ENCODE measurements around the gene RGL1.

RGL1 gene

DNA sequence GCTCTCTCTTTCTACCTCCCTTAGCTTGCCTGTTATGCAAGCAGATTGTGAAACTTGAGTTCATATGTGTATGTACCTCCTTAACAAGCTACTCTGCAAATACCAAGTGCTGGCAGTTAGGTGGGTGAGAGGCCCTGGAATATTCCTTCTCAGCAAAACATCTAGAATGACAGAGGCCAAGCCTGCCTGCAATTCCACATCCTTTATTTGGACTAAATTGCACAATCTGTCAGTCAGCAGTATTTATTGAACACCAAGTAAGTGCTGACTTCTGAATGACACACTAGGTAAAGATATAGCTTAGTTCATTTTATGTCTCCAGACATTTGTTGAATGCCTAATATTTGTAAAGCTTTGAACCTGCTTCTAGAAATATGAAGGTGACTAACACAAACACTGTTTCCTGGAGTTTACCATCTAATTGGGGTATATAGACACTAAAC lies 87.5 kb downstream of the RGL1 start:
- TF ChIP-seq, protein P1, sequence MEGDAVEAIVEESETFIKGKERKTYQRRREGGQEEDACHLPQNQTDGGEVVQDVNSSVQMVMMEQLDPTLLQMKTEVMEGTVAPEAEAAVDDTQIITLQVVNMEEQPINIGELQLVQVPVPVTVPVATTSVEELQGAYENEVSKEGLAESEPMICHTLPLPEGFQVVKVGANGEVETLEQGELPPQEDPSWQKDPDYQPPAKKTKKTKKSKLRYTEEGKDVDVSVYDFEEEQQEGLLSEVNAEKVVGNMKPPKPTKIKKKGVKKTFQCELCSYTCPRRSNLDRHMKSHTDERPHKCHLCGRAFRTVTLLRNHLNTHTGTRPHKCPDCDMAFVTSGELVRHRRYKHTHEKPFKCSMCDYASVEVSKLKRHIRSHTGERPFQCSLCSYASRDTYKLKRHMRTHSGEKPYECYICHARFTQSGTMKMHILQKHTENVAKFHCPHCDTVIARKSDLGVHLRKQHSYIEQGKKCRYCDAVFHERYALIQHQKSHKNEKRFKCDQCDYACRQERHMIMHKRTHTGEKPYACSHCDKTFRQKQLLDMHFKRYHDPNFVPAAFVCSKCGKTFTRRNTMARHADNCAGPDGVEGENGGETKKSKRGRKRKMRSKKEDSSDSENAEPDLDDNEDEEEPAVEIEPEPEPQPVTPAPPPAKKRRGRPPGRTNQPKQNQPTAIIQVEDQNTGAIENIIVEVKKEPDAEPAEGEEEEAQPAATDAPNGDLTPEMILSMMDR (IDR thresholded peaks at IDR 0.05; ENCODE audit: low read depth, low read length, missing control alignments): no peak
- H3K36me3 ChIP-seq (replicated peaks): peaks cover 18% of the 10 kb centered on the region
- H3K4me3 ChIP-seq (ENCODE audit: low read depth, low read length): no peak overlapping the region
- in situ Hi-C loops (cut with HindIII; ENCODE audit: low pct_ligation_motif_present, low sequenced_read_pairs): no loop called here
- no peak for DNase-seq
- no peaks in the 10 kb centered on the region for H3K27me3 ChIP-seq (replicated peaks)
- no peak overlapping the region for H3K27ac ChIP-seq

DNA sequence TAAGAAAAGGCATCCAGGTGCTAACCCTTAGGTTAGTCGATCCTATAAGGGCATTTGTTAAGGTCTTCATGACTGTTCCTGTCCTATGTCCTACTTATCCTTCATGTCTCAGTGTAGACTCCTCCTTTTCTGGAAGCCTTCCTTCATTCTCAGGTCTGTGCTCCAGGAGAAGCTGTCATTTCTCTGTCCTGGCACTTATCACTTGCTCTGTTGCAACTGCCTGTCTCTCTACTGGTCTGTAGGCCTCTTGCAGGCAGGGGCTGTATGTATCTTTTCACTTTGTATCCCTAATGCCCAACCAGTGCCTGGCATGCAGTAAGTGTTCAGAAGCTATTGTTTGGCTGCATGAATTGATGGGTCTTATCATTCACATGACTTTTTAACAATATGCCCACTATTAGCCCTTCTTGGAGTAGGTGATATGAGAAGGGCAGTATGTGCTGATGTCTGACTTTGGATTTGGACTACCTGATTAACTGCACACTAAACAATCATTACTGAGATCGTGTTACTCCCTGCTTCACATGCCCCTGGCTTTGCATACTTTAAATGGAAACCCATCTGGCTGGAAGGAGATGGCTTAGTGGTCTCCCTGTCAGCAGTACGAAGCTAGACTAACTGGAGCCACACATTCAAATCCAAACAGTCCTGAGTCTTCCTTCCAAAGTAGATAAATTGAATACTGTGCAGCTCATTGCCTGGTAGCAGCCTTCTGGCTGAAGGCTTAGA lies 88.8 kb downstream of the RGL1 start:
- Histone ChIP-seq H3K36me3 (replicated peaks) (peaks cover 23% of the 10 kb centered on the region), H3K27ac (no peak overlapping the region), H3K27me3 (replicated peaks) (no peaks in the 10 kb centered on the region), H3K4me3 (ENCODE audit: low read depth, low read length) (no peak overlapping the region)
- DNase-seq: no peak
- in situ Hi-C loops (cut with HindIII; ENCODE audit: low pct_ligation_motif_present, low sequenced_read_pairs): no loop called here
- TF ChIP-seq, protein P1 (IDR thresholded peaks at IDR 0.05; ENCODE audit: low read depth, low read length, missing control alignments): no peak

DNA sequence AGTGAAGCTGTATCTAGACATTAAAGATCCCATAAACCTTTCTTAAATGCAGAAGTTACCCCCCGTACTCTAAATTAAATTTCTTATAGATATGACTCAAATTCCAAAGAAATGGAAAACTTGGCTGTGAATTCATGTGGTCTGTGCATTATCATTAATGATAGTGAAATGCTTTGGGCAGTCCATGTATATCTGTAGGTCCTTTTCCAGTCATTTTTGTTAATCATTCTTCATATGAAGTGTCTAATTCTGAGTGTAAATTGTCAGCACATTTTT lies 89.3 kb downstream of the RGL1 start:
- no peaks in the 10 kb centered on the region for H3K27me3 ChIP-seq (replicated peaks)
- no peak overlapping the region for H3K27ac ChIP-seq
- peaks cover 20% of the 10 kb centered on the region for H3K36me3 ChIP-seq (replicated peaks)
- no peak for DNase-seq
- TF ChIP-seq, protein P1 (IDR thresholded peaks at IDR 0.05; ENCODE audit: low read depth, low read length, missing control alignments): no peak
- in situ Hi-C loops (cut with HindIII; ENCODE audit: low pct_ligation_motif_present, low sequenced_read_pairs): no loop called here
- no peak overlapping the region for H3K4me3 ChIP-seq (ENCODE audit: low read depth, low read length)

DNA sequence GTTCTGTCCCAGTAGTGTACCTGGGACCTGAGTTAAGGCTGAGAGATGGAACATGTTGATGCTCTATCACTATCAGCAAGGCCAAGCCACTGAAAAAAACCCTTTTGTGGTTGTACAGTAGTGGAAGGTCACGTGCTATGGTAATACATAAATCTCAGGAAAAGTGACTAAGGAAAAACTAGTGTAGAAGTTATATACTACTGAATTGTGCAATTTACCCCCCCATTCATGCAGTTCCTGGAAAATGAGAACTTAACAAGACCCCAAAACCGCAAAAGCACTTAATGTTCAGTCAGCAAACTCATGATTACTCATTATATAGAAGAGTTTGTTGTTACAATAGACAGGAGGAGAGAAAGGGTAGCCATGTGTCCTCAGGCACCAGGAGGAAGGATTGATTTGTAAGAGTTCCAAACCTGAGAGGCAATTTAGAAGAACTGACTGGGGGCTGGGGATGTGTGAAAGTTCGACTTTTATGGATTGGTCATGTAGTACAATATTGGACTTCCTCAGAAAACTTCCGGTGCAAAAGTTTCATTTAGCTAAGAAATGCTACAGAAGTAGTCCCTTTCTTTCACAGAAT lies 91.6 kb downstream of the RGL1 start:
- DNase-seq: no peak
- TF ChIP-seq, protein P1 (IDR thresholded peaks at IDR 0.05; ENCODE audit: low read depth, low read length, missing control alignments): no peak

DNA sequence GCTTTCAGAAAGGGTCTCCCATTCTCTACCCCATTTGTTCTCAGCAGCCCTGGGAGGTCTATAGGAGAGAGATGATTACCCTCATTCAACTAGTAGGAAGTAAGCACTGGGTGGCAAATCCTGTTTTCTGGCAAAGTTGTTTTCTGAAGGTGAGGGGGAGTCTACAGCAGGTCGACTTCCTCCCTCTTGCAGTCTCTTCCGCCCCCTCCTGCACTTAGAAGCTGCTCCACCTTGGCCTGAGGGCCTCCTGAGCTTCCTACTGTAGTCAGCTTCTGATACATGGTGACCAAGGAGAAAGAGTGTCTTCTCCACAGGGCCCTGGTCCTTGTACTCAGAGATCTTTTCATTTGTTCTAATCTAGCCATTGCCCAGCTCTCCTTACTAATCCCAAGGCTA lies 93.1 kb downstream of the RGL1 start:
- no peak overlapping the region for H3K27ac ChIP-seq
- peaks cover 18% of the 10 kb centered on the region for H3K36me3 ChIP-seq (replicated peaks)
- no peak for DNase-seq
- H3K4me3 ChIP-seq (ENCODE audit: low read depth, low read length): no peak overlapping the region
- TF ChIP-seq, protein P1 (IDR thresholded peaks at IDR 0.05; ENCODE audit: low read depth, low read length, missing control alignments): no peak
- no peaks in the 10 kb centered on the region for H3K27me3 ChIP-seq (replicated peaks)
- in situ Hi-C loops (cut with HindIII; ENCODE audit: low pct_ligation_motif_present, low sequenced_read_pairs): no loop called here

More for the DNA sequence above, 91.6 kb downstream of the RGL1 start:
- in situ Hi-C loops (cut with HindIII; ENCODE audit: low pct_ligation_motif_present, low sequenced_read_pairs): no loop called here
- no peaks in the 10 kb centered on the region for H3K27me3 ChIP-seq (replicated peaks)
- no peak overlapping the region for H3K4me3 ChIP-seq (ENCODE audit: low read depth, low read length)
- H3K27ac ChIP-seq: no peak overlapping the region
- H3K36me3 ChIP-seq (replicated peaks): peaks cover 28% of the 10 kb centered on the region

DNA sequence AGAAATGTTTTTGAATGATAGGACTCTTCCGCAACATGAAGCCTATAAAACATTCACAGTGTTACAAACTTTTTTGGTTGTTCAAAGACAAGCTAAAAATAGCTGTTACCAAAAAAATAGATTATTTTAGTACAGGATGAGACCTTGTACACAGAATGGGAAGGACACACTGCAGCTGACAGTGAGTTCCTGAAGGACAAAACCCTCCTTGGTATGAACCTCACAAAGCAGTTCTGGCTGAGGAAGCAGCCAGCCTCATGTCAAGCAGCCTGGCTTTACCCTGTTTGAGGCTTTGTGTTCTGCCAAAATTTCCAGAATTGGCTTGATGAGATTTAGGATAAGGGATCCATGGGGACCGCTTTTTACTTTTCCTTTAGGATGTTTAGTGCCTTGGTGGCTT lies 93.7 kb downstream of the RGL1 start:
- Histone ChIP-seq H3K36me3 (replicated peaks) (peaks cover 18% of the 10 kb centered on the region), H3K27ac (no peak overlapping the region), H3K4me3 (ENCODE audit: low read depth, low read length) (no peak overlapping the region), H3K27me3 (replicated peaks) (no peaks in the 10 kb centered on the region)
- no peak for DNase-seq
- in situ Hi-C loops (cut with HindIII; ENCODE audit: low pct_ligation_motif_present, low sequenced_read_pairs): no loop called here
- TF ChIP-seq, protein P1 (IDR thresholded peaks at IDR 0.05; ENCODE audit: low read depth, low read length, missing control alignments): no peak
